Head of caudate nucleus (tissue), 42 donors: ENCODE results near the gene METTL9.
A peak's percentile ranks its signal among the peaks of the same experiment; 100 is the strongest.
"Not testable (repeated sequence)": the region's sequence is repeated elsewhere in the genome, so short reads cannot be mapped to it uniquely, and the experiment has no call there.

ENCODE experiments used
- DNase-seq, 42 donors: peaks; one replicate each; pipeline versions ENCODE4 v3.0.0 to v3.0.0-alpha.2; 2020 to 2021; ENCODE audit warnings: mixed read lengths in 7 of 42
- intact Hi-C: fragments of 100-400 bp; cut with DNase I; formaldehyde crosslinking; loops from one replicate; pipeline ENCODE4 v1.15.0; 2022

METTL9 gene

GRCh38 chr16:21568502-21569189 lies 30.7 kb upstream of the METTL9 start:
- intact Hi-C loops, result no loop called here
- DNase-seq, result peak in 3 of 42 donors; percentile 2 to 33 (median 9)

- peak in 2 of 42 donors; percentile 3 to 30 for DNase-seq
- intact Hi-C loops, result no loop called here
These were observed 28.7 kb upstream of the METTL9 start for GRCh38 chr16:21570676-21571017.

- DNase-seq, result peak in 2 of 42 donors; percentile 11 to 22
- intact Hi-C loops, result not testable (repeated sequence)
These were observed 25.9 kb upstream of the METTL9 start for GRCh38 chr16:21573506-21573905.

- DNase-seq, result peak in 2 of 42 donors; percentile 6 to 30
- intact Hi-C loops, result no loop called here
These were observed 25.0 kb upstream of the METTL9 start for GRCh38 chr16:21574372-21574771.

GRCh38 chr16:21576323-21576722 lies 23.1 kb upstream of the METTL9 start:
- peak in 3 of 42 donors; percentile 6 to 16 (median 9) for DNase-seq
- intact Hi-C loops, result not testable (repeated sequence)

- peak in 1 of 42 donors; percentile 21 for DNase-seq
- intact Hi-C loops, result not testable (repeated sequence)
These were observed 21.9 kb upstream of the METTL9 start for GRCh38 chr16:21577487-21577886.

GRCh38 chr16:21578311-21578710 lies 21.1 kb upstream of the METTL9 start:
- DNase-seq, result peak in 2 of 42 donors; percentile 5 to 37
- intact Hi-C loops, result not testable (repeated sequence)

- DNase-seq, result peak in 2 of 42 donors; percentile 12 to 32
- intact Hi-C loops, result not testable (repeated sequence)
These were observed 19.2 kb upstream of the METTL9 start for GRCh38 chr16:21580131-21580530.

GRCh38 chr16:21580807-21581206 lies 18.6 kb upstream of the METTL9 start:
- intact Hi-C loops, result no loop called here
- peak in 2 of 42 donors; percentile 6 to 20 for DNase-seq

- peak in 26 of 42 donors; percentile 7 to 83 (median 49) for DNase-seq
- intact Hi-C loops, result no loop called here
These were observed 14.6 kb upstream of the METTL9 start for GRCh38 chr16:21584817-21585216.

- DNase-seq, intact Hi-C loops: not testable (repeated sequence)
These were observed 10.8 kb upstream of the METTL9 start for GRCh38 chr16:21588593-21588992.

GRCh38 chr16:21589551-21589950 lies 9.8 kb upstream of the METTL9 start:
- intact Hi-C loops, result no loop called here
- DNase-seq, result peak in 1 of 42 donors; percentile 4

GRCh38 chr16:21590287-21590686 lies 9.1 kb upstream of the METTL9 start:
- intact Hi-C loops, result loop anchor here (10.0 kb wide), 1 partner anchor 75 kb away; no protein-coding TSS in a partner anchor
- DNase-seq, result no peak

GRCh38 chr16:21590796-21591195 lies 8.6 kb upstream of the METTL9 start:
- intact Hi-C loops, result loop anchor here (10.0 kb wide), 1 partner anchor 76 kb away; no protein-coding TSS in a partner anchor

GRCh38 chr16:21592191-21592590 lies 7.2 kb upstream of the METTL9 start:
- intact Hi-C loops, result loop anchor here (10.0 kb wide), 1 partner anchor 77 kb away; no protein-coding TSS in a partner anchor
- no peak for DNase-seq

More at GRCh38 chr16:21590796-21591195, 8.6 kb upstream of the METTL9 start:
- DNase-seq, result no peak

GRCh38 chr16:21593530-21594289 lies 5.7 kb upstream of the METTL9 start:
- intact Hi-C loops, result loop anchor here (10.0 kb wide), 1 partner anchor 79 kb away; no protein-coding TSS in a partner anchor
- DNase-seq, result no peak

GRCh38 chr16:21597561-21598030 lies 1.8 kb upstream of the METTL9 start:
- intact Hi-C loops, result loop anchor here (10.0 kb wide), 1 partner anchor 83 kb away; no protein-coding TSS in a partner anchor
- no peak for DNase-seq

- DNase-seq, result no peak
- intact Hi-C loops, result loop anchor here (10.0 kb wide), 1 partner anchor 83 kb away; no protein-coding TSS in a partner anchor
These were observed 1.2 kb upstream of the METTL9 start for GRCh38 chr16:21598206-21598605.

GRCh38 chr16:21598701-21599121 lies 666 bp upstream of the METTL9 start:
- intact Hi-C loops, result loop anchor here (10.0 kb wide), 1 partner anchor 84 kb away; no protein-coding TSS in a partner anchor
- DNase-seq, result peak in 11 of 42 donors; percentile 9 to 45 (median 30)
